K562 (cell line): ENCODE data around the gene ABAT. TPM values are rescaled to one million over a fixed set of nuclear protein-coding genes. Genes with fewer than 3 reads are reported as not detected.

Experiments used
- CC2D1A ChIP-seq: fragments of 450-650 bp; IDR thresholded peaks from 2 replicates; pipeline ENCODE4 v1.6.1; 2017; ENCODE audit warnings: mild to moderate bottlenecking
- CREB1 ChIP-seq, 2 experiments: sonication (generic) in 1 of 2; formaldehyde crosslinking in 1 of 2; IDR thresholded peaks; 2 replicates each; pipeline versions ENCODE4 v1.6.1 to v1.8.0; 2012 to 2022; ENCODE audit warnings: inconsistent platforms in 1 of 2, mild to moderate bottlenecking in 1 of 2, missing genetic modification reagents in 1 of 2, moderate library complexity in 1 of 2
- ETV5 ChIP-seq: sonication (generic); formaldehyde crosslinking; IDR thresholded peaks from 2 replicates; pipeline ENCODE4 v1.4.0; 2020; ENCODE audit warnings: low read depth, mild to moderate bottlenecking, missing genetic modification reagents
- HDAC8 ChIP-seq: fragments of 450-650 bp; IDR thresholded peaks from 2 replicates; pipeline ENCODE4 v1.6.1; 2016; ENCODE audit warnings: mild to moderate bottlenecking, missing genetic modification characterization, moderate library complexity, missing compliant biosample characterization
- NELFE ChIP-seq: IDR thresholded peaks from 2 replicates; pipeline ENCODE4 v1.6.1; 2011; ENCODE audit warnings: mild to moderate bottlenecking; ENCODE audit not compliant: insufficient read depth, insufficient read length
- PTBP1 ChIP-seq: fragments of 200-400 bp; formaldehyde crosslinking; IDR thresholded peaks from 2 replicates; pipeline ENCODE4 v1.6.1; 2017; ENCODE audit warnings: low read depth, low read length
- RBM25 ChIP-seq: fragments of 200-400 bp; formaldehyde crosslinking; IDR thresholded peaks from 2 replicates; pipeline ENCODE4 v1.6.1; 2018; ENCODE audit warnings: low read length, low read depth, moderate library complexity; ENCODE audit not compliant: severe bottlenecking
- SMARCA5 ChIP-seq: fragments of 450-650 bp; IDR thresholded peaks from 2 replicates; pipeline ENCODE4 v1.6.1; 2016
- TRIM24 ChIP-seq, 2 experiments: fragments of 450-650 bp; IDR thresholded peaks; 2 replicates each; pipeline ENCODE4 v1.6.1; 2016
- UBTF ChIP-seq, 2 experiments: IDR thresholded peaks; 2 replicates each; pipeline ENCODE4 v1.6.1; 2012; ENCODE audit warnings: improper control_type of control experiment in 2 of 2, low read depth in 2 of 2, low read length in 2 of 2, borderline replicate concordance in 1 of 2
- YY1 ChIP-seq, 3 experiments: IDR thresholded peaks; 2 replicates each; pipeline ENCODE4 v1.6.1; 2011; ENCODE audit warnings: low read length in 2 of 3, mild to moderate bottlenecking in 2 of 3, moderate library complexity in 2 of 3, borderline replicate concordance in 1 of 3, control low read depth in 1 of 3, low read depth in 1 of 3; ENCODE audit not compliant: insufficient read depth in 3 of 3, insufficient replicate concordance in 2 of 3, control insufficient read depth in 1 of 3, insufficient read length in 1 of 3; ENCODE audit errors: extremely low read depth in 1 of 3
- ZBTB2 ChIP-seq: fragments of 450-650 bp; IDR thresholded peaks from 2 replicates; pipeline ENCODE4 v1.6.1; 2016; ENCODE audit warnings: antibody characterized with exemption
- ZBTB8A ChIP-seq: fragments of 450-650 bp; IDR thresholded peaks from 2 replicates; pipeline ENCODE4 v1.6.1; 2018; ENCODE audit warnings: mild to moderate bottlenecking, moderate library complexity; ENCODE audit not compliant: partially characterized antibody
- ZNF408 ChIP-seq: fragments of 250-450 bp; sonication (Bioruptor Pico); IDR thresholded peaks from 2 replicates; pipeline ENCODE4 v1.4.0; 2020; ENCODE audit warnings: low read depth, mild to moderate bottlenecking, moderate library complexity
- ZNF445 ChIP-seq: fragments of 250-450 bp; sonication (Bioruptor Pico); IDR thresholded peaks from 2 replicates; pipeline ENCODE4 v1.4.0; 2020; ENCODE audit warnings: low read depth, mild to moderate bottlenecking, moderate library complexity
- ZNF699 ChIP-seq: fragments of 250-450 bp; sonication (Bioruptor Pico); IDR thresholded peaks from 2 replicates; pipeline ENCODE4 v1.8.0; 2021; ENCODE audit warnings: mild to moderate bottlenecking, moderate library complexity; ENCODE audit not compliant: insufficient replicate concordance
- polyA plus RNA-seq, 8 experiments: library from polyadenylated mRNA; depleted of rRNA in 4 of 8; stranded (reverse) in 5 of 8; unstranded in 3 of 8; fragments of >200 nt; fragmentation: Nextera tagmentation in 2 of 8; fragmentation: Illumina TruSeq in 1 of 8; extraction: Ambion mirVana in 2 of 8; extraction: Trizol in 1 of 8; gene quantifications; 2 replicates each; pipeline versions ENCODE4 v1.2.1 to v1.2.3, GENCODE V29; 2011 to 2014; ENCODE audit warnings: inconsistent platforms in 1 of 8, missing spikeins in 1 of 8
- total RNA-seq, 7 experiments: library from RNA; depleted of rRNA in 6 of 7; stranded (reverse); fragments of >200 nt in 6 of 7; fragmentation: Illumina TruSeq in 2 of 7; extraction: Trizol in 2 of 7; gene quantifications; 2 replicates each; pipeline versions ENCODE4 v1.2.1 to v1.2.3, GENCODE V29; 2011 to 2021; ENCODE audit warnings: low replicate concordance in 1 of 7
- TF ChIP-seq, protein P1 (sequence below): fragments of 200-400 bp; formaldehyde crosslinking; IDR thresholded peaks from 2 replicates; pipeline ENCODE4 v1.6.1; 2017; ENCODE audit warnings: mild to moderate bottlenecking, low read depth, low read length, moderate library complexity

ABAT gene
- total and polyA plus RNA-seq, 9 of the 15 experiments (the other 6 are each of a cell fraction or from before 2014, with no cell fraction given), result 0.01 to 0.49 (median 0.10) TPM

DNA sequence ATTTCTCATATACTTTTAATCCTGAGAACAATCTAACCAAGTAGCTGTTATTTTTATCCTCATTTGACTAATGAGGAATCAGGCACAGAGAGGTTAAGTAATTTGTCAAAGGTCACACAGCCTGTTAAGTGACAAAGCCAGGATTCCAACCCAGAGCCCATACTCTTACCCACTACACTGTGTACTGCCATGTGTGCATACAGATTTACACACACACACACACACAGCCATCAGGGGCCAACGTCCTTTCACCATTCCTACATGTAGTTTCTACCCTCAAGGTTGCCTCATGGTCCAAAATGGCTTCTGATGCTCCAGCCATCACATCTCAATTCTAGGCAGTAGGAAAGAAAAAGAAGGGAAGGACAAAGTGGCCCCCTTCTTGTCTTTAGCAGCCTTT is 100.9 kb downstream of the ABAT start (continued):
- TF ChIP-seq YY1 (IDR thresholded peaks at IDR 0.05; ENCODE audit: borderline replicate concordance in 1 of 3, control insufficient read depth in 1 of 3, extremely low read depth in 1 of 3, insufficient read depth in 3 of 3, insufficient read length in 1 of 3, insufficient replicate concordance in 2 of 3, low read depth in 1 of 3, low read length in 2 of 3) (no peak), ETV5 (CRISPR knock-in tag) (no peak), ZNF699 (CRISPR knock-in tag) (no peak), PTBP1 (0 out of 2 replicates have a peak, but pooled peaks have one; percentile 63), ZNF445 (CRISPR knock-in tag) (no peak), TRIM24 (IDR thresholded peaks at IDR 0.05) (no peak), ZBTB8A (no peak), HDAC8 (no peak), ZNF408 (CRISPR knock-in tag) (no peak), ZBTB2 (no peak), SMARCA5 (peak; percentile 96), CC2D1A (no peak), RBM25 (peak; percentile 96), CREB1 (IDR thresholded peaks at IDR 0.05) (no peak), CREB1 (CRISPR knock-in tag; IDR thresholded peaks at IDR 0.05) (no peak), NELFE (no peak), UBTF (IDR thresholded peaks at IDR 0.05; ENCODE audit: borderline replicate concordance in 1 of 2, low read depth in 2 of 2, low read length in 2 of 2) (no peak)
- TF ChIP-seq, protein P1, sequence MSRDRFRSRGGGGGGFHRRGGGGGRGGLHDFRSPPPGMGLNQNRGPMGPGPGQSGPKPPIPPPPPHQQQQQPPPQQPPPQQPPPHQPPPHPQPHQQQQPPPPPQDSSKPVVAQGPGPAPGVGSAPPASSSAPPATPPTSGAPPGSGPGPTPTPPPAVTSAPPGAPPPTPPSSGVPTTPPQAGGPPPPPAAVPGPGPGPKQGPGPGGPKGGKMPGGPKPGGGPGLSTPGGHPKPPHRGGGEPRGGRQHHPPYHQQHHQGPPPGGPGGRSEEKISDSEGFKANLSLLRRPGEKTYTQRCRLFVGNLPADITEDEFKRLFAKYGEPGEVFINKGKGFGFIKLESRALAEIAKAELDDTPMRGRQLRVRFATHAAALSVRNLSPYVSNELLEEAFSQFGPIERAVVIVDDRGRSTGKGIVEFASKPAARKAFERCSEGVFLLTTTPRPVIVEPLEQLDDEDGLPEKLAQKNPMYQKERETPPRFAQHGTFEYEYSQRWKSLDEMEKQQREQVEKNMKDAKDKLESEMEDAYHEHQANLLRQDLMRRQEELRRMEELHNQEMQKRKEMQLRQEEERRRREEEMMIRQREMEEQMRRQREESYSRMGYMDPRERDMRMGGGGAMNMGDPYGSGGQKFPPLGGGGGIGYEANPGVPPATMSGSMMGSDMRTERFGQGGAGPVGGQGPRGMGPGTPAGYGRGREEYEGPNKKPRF, result no peak
- TF ChIP-seq, all 486 proteins: peak for 10
